ENCODE data around the gene WDR74. TPM values are rescaled to one million over a fixed set of nuclear protein-coding genes. Genes with fewer than 3 reads are reported as not detected.

Gene WDR74
- total and polyA plus RNA-seq, 2 of the 13 experiments (the other 11 are each of a cell fraction or from before 2014, with no cell fraction given): 77.0 to 83.3 TPM

DNA sequence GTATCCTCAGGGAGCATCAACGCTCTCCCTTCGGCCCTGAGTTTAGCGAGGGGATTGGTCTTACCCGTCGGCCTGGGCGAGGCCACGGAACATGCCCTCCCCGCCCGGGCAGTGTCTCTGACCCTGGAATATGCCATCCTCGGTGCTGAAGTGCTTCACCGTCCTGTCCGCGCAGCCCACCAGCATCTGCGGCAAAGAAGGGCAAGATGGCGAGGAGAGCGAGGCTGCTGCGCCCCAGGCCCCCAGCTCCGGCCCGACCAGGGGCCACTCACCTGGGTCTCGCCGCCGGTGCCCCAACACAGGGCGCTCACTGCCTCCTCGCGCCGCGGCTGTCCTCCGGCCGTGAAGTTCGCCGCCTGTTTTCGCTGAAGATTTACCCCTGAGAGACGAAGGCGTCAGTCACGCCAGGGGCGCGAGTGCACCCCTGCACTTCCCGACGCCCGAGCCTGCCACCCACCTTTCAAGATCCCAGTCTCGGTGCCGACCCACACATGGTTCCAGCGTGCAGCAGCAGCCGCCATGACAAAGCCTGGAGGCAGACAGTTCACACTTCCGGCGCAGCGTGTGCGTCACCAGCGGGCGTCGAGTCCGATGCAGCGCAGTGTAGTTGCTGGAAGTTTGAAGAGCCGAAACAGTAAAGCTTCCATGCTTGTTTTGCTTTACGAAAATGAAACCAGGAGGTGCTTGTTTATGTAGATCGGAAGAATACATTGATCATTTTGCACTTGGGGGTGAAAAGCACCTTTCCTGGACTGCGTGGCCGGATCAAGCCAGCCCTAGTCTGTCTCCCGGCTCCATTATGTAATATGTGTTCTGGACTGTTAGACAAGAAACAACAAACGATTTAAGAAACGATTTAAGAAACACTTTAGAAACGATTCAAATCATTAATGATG, at the start of gene WDR74 (continued):
- TF ChIP-seq ZFYVE20 (CRISPR knock-in tag; IDR thresholded peaks at IDR 0.05; ENCODE audit: borderline replicate concordance, low read depth) (no peak), ZFAT (CRISPR knock-in tag; conservative IDR thresholded peaks at IDR 0.05) (no peak), AGO2 (optimal IDR thresholded peaks at IDR 0.05; ENCODE audit: low read depth, low read length) (peak; percentile 88), KLF11 (CRISPR knock-in tag; IDR thresholded peaks at IDR 0.05) (peak; percentile 85; the same call in 1 of the 2 replicates), PLRG1 (conservative IDR thresholded peaks at IDR 0.05) (no peak), BHLHE40 (IDR thresholded peaks at IDR 0.05; ENCODE audit: low read length) (no peak), FLYWCH1 (CRISPR knock-in tag; IDR thresholded peaks at IDR 0.05) (no peak), SKI (IDR thresholded peaks at IDR 0.05; ENCODE audit: partially characterized antibody) (peak; percentile 29), ZBTB42 (CRISPR knock-in tag; IDR thresholded peaks at IDR 0.05) (peak; percentile 22; the same call in 1 of the 2 replicates), MTA1 (CRISPR knock-in tag; IDR thresholded peaks at IDR 0.05; ENCODE audit: borderline replicate concordance) (peak; percentile 71; the same call in 1 of the 2 replicates), ZNF12 (CRISPR knock-in tag; IDR thresholded peaks at IDR 0.05) (peak; percentile 51; the same call in 1 of the 2 replicates), GTF3A (CRISPR knock-in tag; conservative IDR thresholded peaks at IDR 0.05) (no peak), ZNF264 (CRISPR knock-in tag; IDR thresholded peaks at IDR 0.05) (no peak), PHF20 (CRISPR knock-in tag; IDR thresholded peaks at IDR 0.05) (peak; percentile 96)
- TF ChIP-seq, protein P1, sequence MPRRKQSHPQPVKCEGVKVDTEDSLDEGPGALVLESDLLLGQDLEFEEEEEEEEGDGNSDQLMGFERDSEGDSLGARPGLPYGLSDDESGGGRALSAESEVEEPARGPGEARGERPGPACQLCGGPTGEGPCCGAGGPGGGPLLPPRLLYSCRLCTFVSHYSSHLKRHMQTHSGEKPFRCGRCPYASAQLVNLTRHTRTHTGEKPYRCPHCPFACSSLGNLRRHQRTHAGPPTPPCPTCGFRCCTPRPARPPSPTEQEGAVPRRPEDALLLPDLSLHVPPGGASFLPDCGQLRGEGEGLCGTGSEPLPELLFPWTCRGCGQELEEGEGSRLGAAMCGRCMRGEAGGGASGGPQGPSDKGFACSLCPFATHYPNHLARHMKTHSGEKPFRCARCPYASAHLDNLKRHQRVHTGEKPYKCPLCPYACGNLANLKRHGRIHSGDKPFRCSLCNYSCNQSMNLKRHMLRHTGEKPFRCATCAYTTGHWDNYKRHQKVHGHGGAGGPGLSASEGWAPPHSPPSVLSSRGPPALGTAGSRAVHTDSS (CRISPR knock-in tag; conservative IDR thresholded peaks at IDR 0.05): no peak
- TF ChIP-seq, protein P2, sequence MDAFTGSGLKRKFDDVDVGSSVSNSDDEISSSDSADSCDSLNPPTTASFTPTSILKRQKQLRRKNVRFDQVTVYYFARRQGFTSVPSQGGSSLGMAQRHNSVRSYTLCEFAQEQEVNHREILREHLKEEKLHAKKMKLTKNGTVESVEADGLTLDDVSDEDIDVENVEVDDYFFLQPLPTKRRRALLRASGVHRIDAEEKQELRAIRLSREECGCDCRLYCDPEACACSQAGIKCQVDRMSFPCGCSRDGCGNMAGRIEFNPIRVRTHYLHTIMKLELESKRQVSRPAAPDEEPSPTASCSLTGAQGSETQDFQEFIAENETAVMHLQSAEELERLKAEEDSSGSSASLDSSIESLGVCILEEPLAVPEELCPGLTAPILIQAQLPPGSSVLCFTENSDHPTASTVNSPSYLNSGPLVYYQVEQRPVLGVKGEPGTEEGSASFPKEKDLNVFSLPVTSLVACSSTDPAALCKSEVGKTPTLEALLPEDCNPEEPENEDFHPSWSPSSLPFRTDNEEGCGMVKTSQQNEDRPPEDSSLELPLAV (CRISPR knock-in tag; conservative IDR thresholded peaks at IDR 0.05; ENCODE audit: low read depth): no peak
- TF ChIP-seq, protein P3, sequence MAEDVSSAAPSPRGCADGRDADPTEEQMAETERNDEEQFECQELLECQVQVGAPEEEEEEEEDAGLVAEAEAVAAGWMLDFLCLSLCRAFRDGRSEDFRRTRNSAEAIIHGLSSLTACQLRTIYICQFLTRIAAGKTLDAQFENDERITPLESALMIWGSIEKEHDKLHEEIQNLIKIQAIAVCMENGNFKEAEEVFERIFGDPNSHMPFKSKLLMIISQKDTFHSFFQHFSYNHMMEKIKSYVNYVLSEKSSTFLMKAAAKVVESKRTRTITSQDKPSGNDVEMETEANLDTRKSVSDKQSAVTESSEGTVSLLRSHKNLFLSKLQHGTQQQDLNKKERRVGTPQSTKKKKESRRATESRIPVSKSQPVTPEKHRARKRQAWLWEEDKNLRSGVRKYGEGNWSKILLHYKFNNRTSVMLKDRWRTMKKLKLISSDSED (CRISPR knock-in tag; IDR thresholded peaks at IDR 0.05): no peak
- TF ChIP-seq, protein P4, sequence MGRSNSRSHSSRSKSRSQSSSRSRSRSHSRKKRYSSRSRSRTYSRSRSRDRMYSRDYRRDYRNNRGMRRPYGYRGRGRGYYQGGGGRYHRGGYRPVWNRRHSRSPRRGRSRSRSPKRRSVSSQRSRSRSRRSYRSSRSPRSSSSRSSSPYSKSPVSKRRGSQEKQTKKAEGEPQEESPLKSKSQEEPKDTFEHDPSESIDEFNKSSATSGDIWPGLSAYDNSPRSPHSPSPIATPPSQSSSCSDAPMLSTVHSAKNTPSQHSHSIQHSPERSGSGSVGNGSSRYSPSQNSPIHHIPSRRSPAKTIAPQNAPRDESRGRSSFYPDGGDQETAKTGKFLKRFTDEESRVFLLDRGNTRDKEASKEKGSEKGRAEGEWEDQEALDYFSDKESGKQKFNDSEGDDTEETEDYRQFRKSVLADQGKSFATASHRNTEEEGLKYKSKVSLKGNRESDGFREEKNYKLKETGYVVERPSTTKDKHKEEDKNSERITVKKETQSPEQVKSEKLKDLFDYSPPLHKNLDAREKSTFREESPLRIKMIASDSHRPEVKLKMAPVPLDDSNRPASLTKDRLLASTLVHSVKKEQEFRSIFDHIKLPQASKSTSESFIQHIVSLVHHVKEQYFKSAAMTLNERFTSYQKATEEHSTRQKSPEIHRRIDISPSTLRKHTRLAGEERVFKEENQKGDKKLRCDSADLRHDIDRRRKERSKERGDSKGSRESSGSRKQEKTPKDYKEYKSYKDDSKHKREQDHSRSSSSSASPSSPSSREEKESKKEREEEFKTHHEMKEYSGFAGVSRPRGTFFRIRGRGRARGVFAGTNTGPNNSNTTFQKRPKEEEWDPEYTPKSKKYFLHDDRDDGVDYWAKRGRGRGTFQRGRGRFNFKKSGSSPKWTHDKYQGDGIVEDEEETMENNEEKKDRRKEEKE (IDR thresholded peaks at IDR 0.05): no peak
- TF ChIP-seq, protein P5, sequence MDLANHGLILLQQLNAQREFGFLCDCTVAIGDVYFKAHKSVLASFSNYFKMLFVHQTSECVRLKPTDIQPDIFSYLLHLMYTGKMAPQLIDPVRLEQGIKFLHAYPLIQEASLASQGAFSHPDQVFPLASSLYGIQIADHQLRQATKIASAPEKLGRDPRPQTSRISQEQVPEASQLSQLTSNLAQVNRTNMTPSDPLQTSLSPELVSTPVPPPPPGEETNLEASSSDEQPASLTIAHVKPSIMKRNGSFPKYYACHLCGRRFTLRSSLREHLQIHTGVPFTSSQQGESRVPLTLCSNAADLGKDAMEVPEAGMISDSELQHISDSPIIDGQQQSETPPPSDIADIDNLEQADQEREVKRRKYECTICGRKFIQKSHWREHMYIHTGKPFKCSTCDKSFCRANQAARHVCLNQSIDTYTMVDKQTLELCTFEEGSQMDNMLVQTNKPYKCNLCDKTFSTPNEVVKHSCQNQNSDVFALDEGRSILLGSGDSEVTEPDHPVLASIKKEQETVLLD (CRISPR knock-in tag; IDR thresholded peaks at IDR 0.05; ENCODE audit: low read depth): 0 out of 2 replicates have a peak, but pooled peaks have one; percentile 56

Data from HepG2 (cell line).